Neuronal stem cell (in vitro differentiated cells): ENCODE measurements around the gene STAT6.

Experiments used
- DNase-seq: peaks from one replicate; pipeline ENCODE4 v3.0.0-alpha.2; 2013; ENCODE audit warnings: low spot score
- H2AFZ ChIP-seq: one replicate; pipeline ENCODE4 v1.6.1; 2013; ENCODE audit warnings: mild to moderate bottlenecking, low read length, inconsistent platforms
- H2AK5ac ChIP-seq: 2 replicates; pipeline ENCODE4 v1.6.1; 2013; ENCODE audit warnings: low read depth, mild to moderate bottlenecking, inconsistent platforms, low read length, moderate library complexity, mixed read lengths
- H2BK120ac ChIP-seq: 2 replicates; pipeline ENCODE4 v1.6.1; 2013; ENCODE audit warnings: low read depth, mild to moderate bottlenecking, inconsistent platforms, low read length, moderate library complexity, mixed read lengths
- H2BK12ac ChIP-seq: one replicate; pipeline ENCODE4 v1.6.1; 2013; ENCODE audit warnings: low read length, inconsistent platforms
- H2BK15ac ChIP-seq: 2 replicates; pipeline ENCODE4 v1.6.1; 2013; ENCODE audit warnings: mild to moderate bottlenecking, low read length, inconsistent platforms, mixed read lengths
- H2BK5ac ChIP-seq: one replicate; pipeline ENCODE4 v1.6.1; 2013; ENCODE audit warnings: inconsistent platforms, mild to moderate bottlenecking, low read length, moderate library complexity
- H3K14ac ChIP-seq: one replicate; pipeline ENCODE4 v1.6.1; 2013; ENCODE audit warnings: low read length, inconsistent platforms
- H3K18ac ChIP-seq: 2 replicates; pipeline ENCODE4 v1.6.1; 2013; ENCODE audit warnings: low read length, inconsistent platforms
- H3K23ac ChIP-seq: 2 replicates; pipeline ENCODE4 v1.6.1; 2013; ENCODE audit warnings: low read depth, mild to moderate bottlenecking, mixed read lengths, low read length, inconsistent platforms; ENCODE audit not compliant: poor library complexity
- H3K27ac ChIP-seq: replicated peaks from 3 replicates; pipeline ENCODE4 v1.5.1; 2013; ENCODE audit warnings: low read length, inconsistent platforms
- H3K27me3 ChIP-seq, 3 experiments: 2 replicates each; pipeline ENCODE4 v1.6.1; 2013; ENCODE audit warnings: low read length in 3 of 3, mild to moderate bottlenecking in 2 of 3, inconsistent platforms in 1 of 3, low read depth in 1 of 3, mixed read lengths in 1 of 3, moderate library complexity in 1 of 3; ENCODE audit not compliant: control insufficient read depth in 3 of 3, insufficient read depth in 3 of 3
- H3K36me3 ChIP-seq, 2 donors: replicated peaks in 1 of 2; 2 replicates each; pipeline ENCODE4 v1.6.1; 2013; ENCODE audit warnings: low read length in 2 of 2; ENCODE audit not compliant: control insufficient read depth in 2 of 2, insufficient read depth in 2 of 2
- H3K4ac ChIP-seq: 2 replicates; pipeline ENCODE4 v1.6.1; 2013; ENCODE audit warnings: inconsistent platforms, mild to moderate bottlenecking, low read length, moderate library complexity
- H3K4me1 ChIP-seq, 2 donors: 1 replicate in 1 of 2; 2 replicates in 1 of 2; pipeline ENCODE4 v1.6.1; 2013; ENCODE audit warnings: low read length in 2 of 2, low read depth in 1 of 2; ENCODE audit not compliant: control insufficient read depth in 2 of 2, insufficient read depth in 1 of 2
- H3K4me2 ChIP-seq: one replicate; pipeline ENCODE4 v1.6.1; 2013; ENCODE audit warnings: mild to moderate bottlenecking, low read length, inconsistent platforms; ENCODE audit not compliant: insufficient read depth, poor library complexity, severe bottlenecking
- H3K4me3 ChIP-seq, 2 donors: 2 replicates each; pipeline ENCODE4 v1.5.1; 2013; ENCODE audit warnings: low read length in 2 of 2, mild to moderate bottlenecking in 2 of 2, inconsistent platforms in 1 of 2, moderate library complexity in 1 of 2
- H3K79me1 ChIP-seq: one replicate; pipeline ENCODE4 v1.6.1; 2013; ENCODE audit warnings: low read depth, mild to moderate bottlenecking, inconsistent platforms, low read length, moderate library complexity
- H3K9ac ChIP-seq: one replicate; pipeline ENCODE4 v1.6.1; 2013; ENCODE audit warnings: mild to moderate bottlenecking, low read depth, low read length, inconsistent platforms; ENCODE audit not compliant: poor library complexity
- H3K9me3 ChIP-seq, 2 donors: replicated peaks in 1 of 2; 2 replicates each; pipeline versions ENCODE3 to v1.6.1; 2013; ENCODE audit warnings: low read length in 2 of 2, mild to moderate bottlenecking in 2 of 2, inconsistent platforms in 1 of 2, low read depth in 1 of 2, mixed read lengths in 1 of 2, moderate library complexity in 1 of 2; ENCODE audit not compliant: control insufficient read depth in 2 of 2, insufficient read depth in 1 of 2
- H4K8ac ChIP-seq: one replicate; pipeline ENCODE4 v1.6.1; 2013; ENCODE audit warnings: low read depth, mild to moderate bottlenecking, inconsistent platforms, low read length, moderate library complexity
- H4K91ac ChIP-seq: one replicate; pipeline ENCODE4 v1.6.1; 2013; ENCODE audit warnings: low read length, low read depth, mild to moderate bottlenecking, inconsistent platforms; ENCODE audit not compliant: poor library complexity
- WGBS, 2 donors: extraction: QIAGEN DNeasy Blood & Tissue Kit; methylation state at CpG; one replicate each; pipeline ENCODE4 v1.1.7; 2013; ENCODE audit warnings: missing lambda C conversion rate in 2 of 2, mixed read lengths in 1 of 2; ENCODE audit not compliant: insufficient read length in 2 of 2, insufficient replicate concordance in 1 of 2; ENCODE audit errors: extremely low coverage in 2 of 2; 5-methylcytosine and 5-hydroxymethylcytosine counted together

Gene STAT6

DNA sequence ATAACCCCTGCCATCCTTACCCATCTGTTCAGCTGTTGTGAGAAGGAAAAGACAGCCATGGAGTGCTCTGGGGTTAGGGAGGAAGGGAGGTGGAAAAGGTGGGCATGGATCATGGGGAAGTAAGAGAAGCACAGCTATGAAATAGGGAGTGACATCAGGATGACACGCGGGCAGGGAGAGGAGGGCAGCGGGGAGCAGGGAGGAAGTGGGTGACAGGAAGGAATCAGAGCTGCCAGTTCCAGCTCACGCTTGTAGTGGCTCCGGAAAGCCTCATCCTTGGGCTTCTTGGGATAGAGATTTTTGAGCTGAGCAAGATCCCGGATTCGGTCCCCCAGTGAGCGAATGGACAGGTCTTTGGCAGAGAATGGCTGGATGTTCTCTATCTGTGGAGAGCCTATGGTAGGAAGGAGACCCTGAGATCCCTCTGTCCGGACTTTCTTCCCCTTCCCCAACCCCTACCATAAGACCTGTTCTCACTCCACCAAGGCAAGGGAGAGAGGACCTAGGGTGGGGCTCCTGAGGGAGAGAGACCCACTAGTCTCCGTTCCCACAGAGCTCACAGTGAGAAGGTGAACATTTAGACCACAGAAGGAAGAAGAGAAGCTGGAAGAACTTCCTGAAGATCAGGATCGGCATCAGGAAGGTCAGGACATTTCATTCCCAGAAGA, 12.0 kb downstream of the STAT6 start:
- Histone ChIP-seq H2BK15ac (peak overlapping the region; percentile 69), H2BK12ac (peak overlapping the region; percentile 36), H3K27ac (no peak overlapping the region), H3K27me3 (no peaks in the 10 kb centered on the region), H3K9me3 (no peaks in the 10 kb centered on the region), H3K4ac (no peak overlapping the region), H2AK5ac (no peak overlapping the region), H3K18ac (no peak overlapping the region), H4K91ac (no peak overlapping the region), H2BK120ac (no peak overlapping the region), H3K36me3 (peaks cover 17 to 77% of the 10 kb centered on the region in 2 donors), H2BK5ac (no peak overlapping the region), H3K4me1 (peaks cover 20 to 22% of the 10 kb centered on the region in 2 donors), H3K14ac (no peak overlapping the region), H3K23ac (peak overlapping the region; percentile 3), H2AFZ (no peak overlapping the region), H3K4me2 (no peak overlapping the region), H3K4me3 (no peak overlapping the region), H3K9ac (no peak overlapping the region), H4K8ac (no peak overlapping the region), H3K79me1 (peaks cover 4% of the 10 kb centered on the region)
- DNase-seq: no peak
- no CpG with 5 or more reads among the region's 11 CpGs for WGBS, 2 donors

DNA sequence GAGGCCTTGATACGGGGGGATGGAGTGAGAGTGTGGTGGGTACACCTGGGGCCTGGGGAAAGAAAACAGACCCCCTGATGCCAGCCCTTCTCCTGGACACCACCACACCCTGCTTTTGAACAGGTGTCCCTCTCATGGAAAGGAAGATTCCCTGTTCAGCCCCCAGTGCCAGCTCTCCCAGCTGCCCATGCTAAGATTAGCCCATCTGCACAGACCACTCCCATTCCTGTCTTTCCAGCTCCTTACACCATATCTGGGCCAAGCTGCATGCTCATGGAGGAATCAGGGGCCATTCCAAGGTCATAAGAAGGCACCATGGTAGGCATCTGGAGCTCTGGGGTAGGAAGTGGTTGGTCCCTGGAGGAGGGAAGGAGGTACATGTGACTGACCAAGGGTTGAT, 12.6 kb downstream of the STAT6 start:
- Histone ChIP-seq H4K8ac (no peak overlapping the region), H3K9ac (no peak overlapping the region), H3K36me3 (peaks cover 18 to 74% of the 10 kb centered on the region in 2 donors), H3K9me3 (no peaks in the 10 kb centered on the region), H2BK5ac (no peak overlapping the region), H3K4me1 (peaks cover 25% of the 10 kb centered on the region in 2 donors), H3K14ac (no peak overlapping the region), H3K4me3 (no peak overlapping the region), H3K27ac (no peak overlapping the region), H3K27me3 (no peaks in the 10 kb centered on the region), H3K18ac (no peak overlapping the region), H2AFZ (no peak overlapping the region), H2BK12ac (no peak overlapping the region), H3K4ac (no peak overlapping the region), H3K79me1 (peaks cover 5% of the 10 kb centered on the region), H3K4me2 (no peak overlapping the region), H2BK120ac (no peak overlapping the region), H2BK15ac (no peak overlapping the region), H4K91ac (no peak overlapping the region), H3K23ac (peak overlapping the region; percentile 3), H2AK5ac (no peak overlapping the region)
- DNase-seq: no peak
- no CpG with 5 or more reads among the region's 1 CpG for WGBS, 2 donors

DNA sequence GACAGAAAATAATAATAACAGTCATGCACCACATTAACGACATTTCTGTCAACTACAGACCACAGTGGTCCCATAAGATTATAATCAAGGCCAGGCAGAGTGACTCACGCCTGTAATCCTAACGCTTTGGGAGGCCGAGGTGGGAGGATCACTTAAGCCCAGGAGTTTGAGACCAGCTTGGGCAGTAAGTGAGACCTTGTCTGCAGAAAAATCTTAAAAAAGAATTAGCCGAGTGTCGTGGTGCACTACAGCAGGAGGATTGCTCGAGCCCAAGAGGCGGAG, 13.7 kb downstream of the STAT6 start:
- Histone ChIP-seq H3K4me1 (peaks cover 29 to 30% of the 10 kb centered on the region in 2 donors), H2BK12ac (no peak overlapping the region), H2BK5ac (no peak overlapping the region), H3K27me3 (no peaks in the 10 kb centered on the region), H4K91ac (no peak overlapping the region), H4K8ac (no peak overlapping the region), H3K79me1 (peaks cover 10% of the 10 kb centered on the region), H3K36me3 (peaks cover 23 to 83% of the 10 kb centered on the region in 2 donors), H3K9me3 (no peaks in the 10 kb centered on the region), H2AK5ac (no peak overlapping the region), H3K4ac (no peak overlapping the region), H3K4me2 (no peak overlapping the region), H3K23ac (no peak overlapping the region), H3K9ac (no peak overlapping the region), H3K14ac (no peak overlapping the region), H2AFZ (no peak overlapping the region), H2BK15ac (no peak overlapping the region), H3K4me3 (no peak overlapping the region), H2BK120ac (no peak overlapping the region), H3K18ac (no peak overlapping the region), H3K27ac (no peak overlapping the region)
- no peak for DNase-seq
- no CpG with 5 or more reads among the region's 8 CpGs for WGBS, 2 donors

DNA sequence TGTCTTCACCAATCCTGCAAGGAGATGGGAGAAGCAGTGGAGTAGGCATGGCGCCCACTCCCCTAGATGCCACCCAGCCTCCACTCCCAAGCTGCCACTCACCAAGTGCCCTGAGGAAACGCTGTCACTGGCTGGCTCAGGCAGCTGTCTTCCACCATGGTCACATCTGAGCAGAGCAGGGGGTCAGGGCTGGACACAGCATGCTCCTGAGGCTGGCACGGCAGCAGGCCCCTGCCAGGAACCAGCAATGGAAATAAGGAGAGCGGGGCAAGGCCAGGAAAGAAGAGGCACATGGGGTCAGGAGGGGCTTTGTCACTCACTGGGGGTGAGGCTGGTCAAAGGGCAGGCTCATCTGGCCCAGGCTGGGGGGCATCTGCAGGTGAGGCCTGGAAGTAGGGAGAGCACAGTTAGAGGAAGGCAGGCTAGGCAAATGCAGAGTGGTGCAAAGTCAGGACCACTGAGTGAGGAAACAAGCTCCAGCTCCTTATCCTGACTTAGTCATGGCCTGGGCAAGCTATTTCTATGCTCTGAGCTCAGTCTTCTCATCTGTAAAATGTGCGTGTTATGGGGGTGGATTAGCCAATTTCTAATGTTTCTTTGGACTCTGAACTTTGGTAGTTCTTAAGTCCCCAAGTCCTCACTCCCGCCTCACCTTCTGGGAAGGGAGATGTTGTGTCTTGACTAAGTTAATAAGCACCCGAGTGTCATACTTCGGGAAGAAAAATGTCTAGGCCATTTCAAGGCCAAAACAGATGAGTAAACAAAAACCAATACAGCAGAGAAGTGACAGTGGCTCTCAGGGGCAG, 14.2 kb downstream of the STAT6 start:
- Histone ChIP-seq H3K4me2 (no peak overlapping the region), H3K4ac (no peak overlapping the region), H3K23ac (peak overlapping the region; percentile 8), H4K91ac (no peak overlapping the region), H2AFZ (no peak overlapping the region), H4K8ac (no peak overlapping the region), H3K14ac (no peak overlapping the region), H2BK120ac (peak overlapping the region; percentile 38), H3K9me3 (no peaks in the 10 kb centered on the region), H3K79me1 (peaks cover 10% of the 10 kb centered on the region), H3K4me1 (peaks cover 27 to 28% of the 10 kb centered on the region in 2 donors), H2BK5ac (peak overlapping the region; percentile 19), H3K27ac (no peak overlapping the region), H3K4me3 (no peak overlapping the region), H2AK5ac (no peak overlapping the region), H3K18ac (peak overlapping the region; percentile 40), H2BK12ac (no peak overlapping the region), H3K27me3 (no peaks in the 10 kb centered on the region), H3K36me3 (peaks cover 29 to 83% of the 10 kb centered on the region in 2 donors), H2BK15ac (no peak overlapping the region), H3K9ac (peak overlapping the region; percentile 57)
- WGBS, 2 donors: no CpG with 5 or more reads among the region's 8 CpGs
- no peak for DNase-seq
